Dermis microvascular lymphatic vessel endothelial cell (primary cell): ENCODE measurements around the gene FBXW10. TPM values are rescaled to one million over a fixed set of nuclear protein-coding genes. Genes with fewer than 3 reads are reported as not detected.
"Not testable (repeated sequence)": the region's sequence is repeated elsewhere in the genome, so short reads cannot be mapped to it uniquely, and the experiment has no call there.

Experiments used
- DNase-seq, 2 donors: peaks; one replicate each; pipeline versions ENCODE4 v3.0.0 to v3.0.0-alpha.2; 2010; ENCODE audit warnings: low read depth in 2 of 2
- total RNA-seq: library from RNA; depleted of rRNA; stranded (reverse); fragments of >200 nt; gene quantifications from 2 replicates; pipeline ENCODE4 v1.2.1, GENCODE V29; 2014

FBXW10 gene, protein sequence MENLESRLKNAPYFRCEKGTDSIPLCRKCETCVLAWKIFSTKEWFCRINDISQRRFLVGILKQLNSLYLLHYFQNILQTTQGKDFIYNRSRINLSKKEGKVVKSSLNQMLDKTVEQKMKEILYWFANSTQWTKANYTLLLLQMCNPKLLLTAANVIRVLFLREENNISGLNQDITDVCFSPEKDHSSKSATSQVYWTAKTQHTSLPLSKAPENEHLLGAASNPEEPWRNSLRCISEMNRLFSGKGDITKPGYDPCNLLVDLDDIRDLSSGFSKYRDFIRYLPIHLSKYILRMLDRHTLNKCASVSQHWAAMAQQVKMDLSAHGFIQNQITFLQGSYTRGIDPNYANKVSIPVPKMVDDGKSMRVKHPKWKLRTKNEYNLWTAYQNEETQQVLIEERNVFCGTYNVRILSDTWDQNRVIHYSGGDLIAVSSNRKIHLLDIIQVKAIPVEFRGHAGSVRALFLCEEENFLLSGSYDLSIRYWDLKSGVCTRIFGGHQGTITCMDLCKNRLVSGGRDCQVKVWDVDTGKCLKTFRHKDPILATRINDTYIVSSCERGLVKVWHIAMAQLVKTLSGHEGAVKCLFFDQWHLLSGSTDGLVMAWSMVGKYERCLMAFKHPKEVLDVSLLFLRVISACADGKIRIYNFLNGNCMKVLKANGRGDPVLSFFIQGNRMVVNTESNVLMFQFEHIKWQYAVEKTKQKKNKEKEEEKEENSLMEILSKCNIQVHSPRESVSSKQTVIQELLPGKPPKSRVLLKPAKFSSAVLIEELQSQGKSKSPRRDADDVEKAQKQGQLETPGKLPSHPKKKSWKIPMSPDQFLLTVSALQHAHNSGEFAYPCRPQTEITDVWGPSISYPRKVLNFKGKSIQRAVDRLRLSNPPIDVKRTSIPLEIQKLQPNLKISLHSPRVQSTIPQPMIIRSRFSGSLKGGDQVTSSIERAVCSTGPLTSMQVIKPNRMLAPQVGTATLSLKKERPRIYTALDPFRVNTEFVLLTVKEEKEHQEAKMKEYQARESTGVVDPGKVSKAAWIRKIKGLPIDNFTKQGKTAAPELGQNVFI
- total RNA-seq = under 0.01 TPM in 1 of 2 replicates, not detected in the other

DNA sequence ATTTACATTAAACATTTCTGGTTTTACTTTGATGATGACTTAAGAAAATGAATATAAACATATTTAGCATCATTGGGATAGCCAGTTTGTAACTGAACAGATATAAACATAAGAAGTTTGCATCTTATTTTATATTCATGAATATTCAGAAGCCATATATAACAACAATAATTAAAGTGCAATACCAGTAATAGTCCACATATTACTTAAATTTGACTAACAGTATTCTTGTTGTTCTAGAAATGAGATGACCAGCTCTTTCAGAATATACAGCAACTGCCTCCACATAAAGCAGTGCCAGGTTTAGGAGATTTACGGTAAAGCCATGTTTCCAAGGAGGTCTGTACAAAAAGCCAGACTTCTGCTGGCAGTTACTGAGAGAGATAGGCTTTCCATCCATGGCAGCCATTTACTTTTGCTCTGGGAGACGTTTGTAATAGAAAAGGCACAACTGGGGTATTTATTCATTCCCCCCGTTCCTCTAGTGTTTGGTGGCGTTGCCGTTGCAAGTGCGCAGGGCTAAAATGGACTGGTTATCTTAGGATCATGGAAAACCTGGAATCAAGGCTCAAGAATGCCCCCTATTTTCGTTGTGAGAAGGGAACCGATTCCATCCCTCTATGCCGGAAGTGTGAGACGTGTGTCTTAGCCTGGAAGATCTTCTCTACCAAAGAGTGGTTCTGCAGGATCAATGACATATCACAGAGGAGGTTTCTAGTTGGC lies at the start of gene FBXW10:
FBXW10 (plus strand) TSS at position 356 of the 723 bp plus-strand sequence; CDS start at position 547, 191 bp downstream.
- not testable (repeated sequence) for DNase-seq

DNA sequence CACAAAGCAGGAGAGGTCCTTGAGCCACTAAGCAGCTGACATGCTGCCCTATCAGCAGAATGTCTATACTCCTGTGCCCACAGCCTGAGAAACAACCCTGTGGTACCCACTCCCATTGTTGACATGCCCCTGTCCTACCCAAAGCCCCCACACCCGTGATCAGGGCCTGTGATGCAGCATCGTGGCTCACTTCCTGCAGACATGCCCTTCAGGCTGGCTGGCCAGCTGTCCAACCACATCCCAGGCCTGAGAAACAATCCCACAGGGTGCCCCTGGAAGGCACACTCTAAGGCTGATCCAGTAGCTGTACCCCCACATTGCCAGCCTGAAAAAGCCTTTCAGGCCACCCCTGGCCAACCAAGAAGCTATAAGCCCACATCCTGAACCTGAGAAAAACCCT lies 48.7 kb upstream of the FBXW10 start:
- not testable (repeated sequence) for DNase-seq

DNA sequence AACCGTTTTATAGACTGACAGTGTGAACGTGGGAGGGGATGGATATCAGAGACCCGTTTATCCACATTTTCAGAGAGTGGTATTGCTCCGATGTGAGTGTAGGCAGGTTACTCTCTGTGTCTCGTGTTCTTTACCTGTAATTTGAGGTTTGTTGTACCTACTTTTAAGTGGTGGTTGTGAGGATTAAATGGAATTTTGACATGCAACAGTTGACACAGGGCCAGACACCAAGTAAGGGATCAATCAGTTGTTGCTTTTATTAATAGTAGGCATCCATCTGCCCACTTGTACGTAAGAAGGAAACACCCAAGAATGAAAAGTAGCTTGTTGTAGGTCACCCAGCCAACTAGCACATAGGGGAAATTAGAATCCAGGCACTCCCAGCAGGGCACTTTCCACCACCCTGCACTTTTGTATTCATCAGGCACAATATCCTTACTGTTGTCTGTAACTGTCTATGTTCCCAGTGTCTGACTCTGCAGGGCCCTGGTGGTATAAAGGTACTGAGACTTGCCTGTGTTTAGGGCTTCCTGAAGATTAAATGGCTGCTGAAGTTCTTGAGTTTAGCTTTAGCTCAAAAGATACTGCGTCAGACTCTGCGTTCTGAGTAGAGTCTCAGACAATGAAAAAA lies 45.3 kb upstream of the FBXW10 start:
- DNase-seq = not testable (repeated sequence)

DNA sequence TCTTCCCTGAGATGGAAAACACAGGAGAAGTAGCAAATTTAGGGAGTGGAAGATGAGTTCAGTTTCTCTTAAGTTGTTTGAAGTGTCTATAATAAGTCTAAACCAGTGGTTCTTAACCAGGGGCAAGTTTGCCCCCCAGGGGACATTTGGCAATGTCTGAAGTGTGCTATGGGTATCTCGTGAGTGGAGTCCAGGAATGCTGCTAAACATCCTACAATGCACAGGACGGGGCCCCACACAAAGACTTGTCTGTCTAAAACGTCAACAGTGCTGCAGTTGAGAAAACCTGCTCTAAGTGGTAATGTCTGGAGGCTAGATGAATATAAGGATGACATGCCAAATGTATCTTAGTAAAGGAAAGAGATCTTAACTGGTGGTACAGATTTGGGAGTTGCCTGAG lies 37.9 kb upstream of the FBXW10 start:
- DNase-seq = not testable (repeated sequence)

DNA sequence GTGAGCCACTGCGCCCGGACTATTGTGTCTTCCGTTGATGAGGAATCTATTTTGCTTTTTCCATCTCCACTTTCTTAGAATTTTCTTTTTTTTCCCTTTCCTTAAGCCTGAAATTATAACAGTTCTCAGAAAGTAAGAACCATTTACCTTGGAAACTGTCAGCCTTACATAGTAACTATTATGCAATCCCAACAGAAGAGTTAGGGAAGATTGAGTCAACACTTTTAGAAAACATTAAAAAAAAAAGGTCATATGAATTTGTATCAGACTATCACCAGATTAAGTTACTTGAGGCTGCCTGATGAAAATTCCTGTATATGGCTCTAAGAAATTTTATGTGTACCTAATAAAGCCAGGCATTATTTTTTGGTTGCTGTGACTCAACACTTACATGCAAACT lies 35.6 kb upstream of the FBXW10 start:
- not testable (repeated sequence) for DNase-seq

DNA sequence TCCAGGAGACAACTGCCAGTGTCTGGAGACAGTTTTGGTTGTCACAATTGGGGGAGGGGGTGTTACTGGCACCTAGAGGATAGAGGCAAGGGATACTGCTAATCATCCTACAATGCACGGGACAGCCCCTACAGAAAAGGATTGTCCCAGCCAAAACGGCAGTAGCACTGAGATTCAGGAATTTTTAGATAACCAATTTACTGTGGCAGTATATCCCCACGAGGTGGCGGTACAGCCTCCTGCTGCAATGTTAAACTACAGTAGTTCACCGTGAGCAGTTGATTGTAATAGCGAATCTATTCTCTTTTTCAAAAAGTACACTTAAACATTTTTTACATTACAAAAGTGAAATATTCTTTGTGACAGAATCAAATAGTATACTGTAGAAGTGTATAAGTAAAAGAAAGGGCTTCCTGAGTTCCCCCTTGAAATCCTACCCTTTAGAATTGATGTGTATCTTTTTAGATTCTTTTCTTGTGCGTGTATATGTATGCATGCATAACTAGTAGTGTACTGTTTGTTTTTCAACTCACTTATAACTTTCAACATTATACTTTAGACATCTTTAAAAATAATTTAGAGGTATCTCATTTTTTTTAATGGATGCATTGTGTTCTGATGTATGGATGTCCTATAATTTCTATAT lies 31.4 kb upstream of the FBXW10 start:
- DNase-seq = peak; percentile 38 to 66

DNA sequence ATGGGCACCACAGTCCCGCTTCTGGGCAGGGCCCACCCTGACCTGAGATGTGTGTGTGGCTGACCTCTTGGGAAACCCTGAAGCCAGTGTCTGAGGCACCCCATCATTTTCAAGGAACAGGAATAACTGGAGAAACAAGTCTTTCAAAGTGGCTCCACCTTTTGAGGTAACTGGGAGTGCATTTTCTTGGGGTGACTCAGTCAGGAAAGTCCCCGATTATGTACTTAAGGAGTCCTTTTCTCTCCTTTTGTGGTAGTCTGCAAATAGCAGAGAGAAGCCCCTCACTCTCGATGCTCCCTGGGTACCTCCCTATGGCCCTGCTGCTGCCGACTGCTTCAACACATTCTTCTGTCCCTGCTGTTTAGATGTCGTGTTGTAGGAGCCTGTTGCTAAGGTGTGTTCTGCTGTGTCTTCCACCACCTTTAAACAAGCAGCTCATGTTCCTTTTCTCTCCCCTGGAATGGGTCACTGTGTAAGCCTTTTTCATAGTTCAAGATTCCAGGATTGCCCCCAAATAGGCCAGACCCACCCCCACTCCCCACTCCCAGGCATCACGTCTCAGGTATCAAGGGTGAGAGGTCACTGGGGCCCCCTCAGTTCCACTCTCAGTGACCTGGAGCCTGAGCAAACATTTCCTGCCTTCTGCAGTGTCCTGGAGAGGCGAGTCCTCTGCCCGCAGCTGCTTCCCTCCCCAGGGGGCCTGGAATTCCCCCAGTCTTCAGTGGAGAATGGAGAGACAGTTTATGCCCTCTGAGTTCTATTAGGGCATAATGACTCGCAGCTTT lies 25.0 kb upstream of the FBXW10 start:
- peak; percentile 17 to 59 for DNase-seq

DNA sequence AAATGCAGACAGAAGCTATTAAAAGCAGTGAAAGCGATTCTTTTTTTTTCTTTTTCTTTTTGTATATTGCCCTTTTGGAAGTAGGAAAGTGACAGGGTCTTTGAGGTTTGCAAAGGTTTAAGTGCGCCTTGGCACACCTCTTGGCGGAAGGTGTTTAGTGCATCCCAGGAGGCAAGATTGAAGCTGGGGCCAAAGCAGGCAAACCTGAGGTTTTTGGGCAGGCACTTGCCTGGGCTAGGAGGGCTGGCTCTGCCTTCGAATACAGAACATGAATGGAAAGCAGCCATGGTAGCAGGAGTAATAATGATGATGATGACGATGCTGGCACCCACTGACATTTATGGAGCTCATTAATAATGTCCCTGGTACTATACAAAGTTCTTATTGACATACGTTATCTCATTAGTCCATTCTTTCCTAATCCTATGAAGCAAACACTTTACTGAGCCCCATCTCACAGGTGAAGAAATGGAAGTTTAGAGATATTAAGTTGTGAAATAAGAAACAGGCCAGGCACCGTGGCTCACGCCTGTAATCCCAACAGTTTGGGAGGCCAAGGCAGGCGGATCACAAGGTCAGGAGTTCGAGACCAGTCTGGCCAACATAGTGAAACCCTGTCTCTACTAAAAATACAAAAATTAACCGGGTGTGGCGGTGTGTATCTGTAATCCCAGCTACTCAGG lies 24.3 kb upstream of the FBXW10 start:
- DNase-seq = not testable (repeated sequence)

DNA sequence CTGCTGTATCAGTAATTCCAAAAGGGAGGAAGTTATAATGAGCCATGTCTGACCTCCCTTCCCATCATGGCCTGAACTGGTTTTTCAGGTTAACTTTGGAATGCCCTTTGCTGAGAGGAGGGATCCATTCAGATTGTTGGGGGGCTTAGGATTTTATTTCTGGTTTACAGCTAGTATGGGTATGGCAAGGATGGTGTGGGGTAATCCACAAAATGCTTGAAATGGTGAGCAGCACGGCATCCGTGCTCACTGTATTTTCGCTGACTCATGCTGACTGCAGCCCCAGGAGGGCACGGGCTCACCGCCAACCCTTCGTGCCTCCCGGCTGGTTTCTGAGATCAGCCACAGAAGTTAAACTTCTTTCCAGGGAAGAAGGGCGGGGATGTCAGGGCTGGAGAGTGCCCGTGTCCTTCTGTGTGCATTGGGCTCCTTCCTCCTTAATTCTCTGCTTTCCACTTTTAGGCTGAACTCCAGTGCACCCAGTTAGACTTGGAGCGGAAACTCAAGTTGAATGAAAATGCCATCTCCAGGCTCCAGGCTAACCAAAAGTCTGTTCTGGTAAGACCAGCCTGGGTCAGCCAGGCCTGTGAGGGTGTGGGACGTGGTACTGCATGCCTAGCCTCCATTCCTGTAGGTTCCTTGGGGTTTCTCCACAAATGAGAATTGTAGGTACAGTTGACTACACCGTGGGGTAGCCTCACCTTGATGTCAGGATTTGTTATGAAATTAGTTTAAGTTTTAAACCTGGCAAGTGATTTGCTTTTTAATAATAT lies 21.9 kb upstream of the FBXW10 start:
- DNase-seq = not testable (repeated sequence)

DNA sequence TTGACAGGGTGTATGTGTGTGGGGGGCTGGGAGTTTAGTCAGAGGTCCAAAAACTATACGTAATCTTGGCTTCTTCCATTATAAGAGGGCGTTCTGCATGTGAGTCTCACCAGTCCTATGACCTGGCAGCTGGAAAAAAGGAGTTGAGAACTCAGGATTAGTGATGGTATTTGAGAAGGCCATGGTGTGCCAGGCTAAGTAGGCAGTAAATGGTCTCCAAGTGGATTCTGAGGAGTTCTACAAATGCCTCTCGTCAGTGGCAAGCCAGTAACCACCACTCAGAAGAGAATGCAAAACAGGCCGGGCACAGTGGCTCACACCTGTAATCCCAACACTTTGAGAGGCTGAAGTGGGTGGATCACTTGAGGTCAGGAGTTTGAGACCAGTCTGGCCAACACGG lies 21.2 kb upstream of the FBXW10 start:
- not testable (repeated sequence) for DNase-seq

DNA sequence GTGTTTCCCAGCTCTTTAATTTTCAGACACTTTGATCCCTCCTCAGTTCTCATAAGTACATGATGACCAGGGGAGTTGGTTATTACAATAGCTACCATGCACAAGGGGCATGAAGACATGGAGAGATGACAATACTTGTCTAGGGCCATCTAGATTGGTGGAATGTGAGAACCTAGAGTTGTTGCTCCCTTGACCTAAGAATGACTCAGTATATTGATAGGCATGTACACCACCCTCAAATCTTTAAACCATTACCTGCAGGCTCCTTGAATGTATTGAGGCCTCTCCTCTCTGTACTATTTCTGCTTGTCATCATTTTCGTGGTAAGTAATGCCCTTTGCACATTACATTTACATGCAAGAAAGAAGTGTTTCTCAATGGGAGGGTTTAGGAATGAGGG lies 20.3 kb upstream of the FBXW10 start:
- not testable (repeated sequence) for DNase-seq

DNA sequence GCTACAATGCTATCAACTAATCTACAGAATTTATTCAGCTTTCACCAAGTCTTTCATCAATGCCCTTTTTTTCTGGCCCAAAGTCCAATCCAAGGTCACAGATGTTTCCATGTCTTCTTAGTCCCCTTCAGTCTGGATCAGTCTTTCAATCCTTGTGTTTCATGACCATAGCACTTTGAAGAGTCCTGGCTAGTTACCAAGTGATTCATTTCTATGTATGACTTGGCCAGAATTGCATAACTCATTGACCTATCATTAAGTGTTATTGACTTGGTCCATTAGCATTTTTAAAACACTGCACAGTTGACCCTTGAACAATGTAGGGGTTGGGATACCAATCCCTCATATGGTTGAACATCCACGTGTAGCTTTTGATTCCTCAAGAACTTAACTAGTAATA lies 11.4 kb upstream of the FBXW10 start:
- DNase-seq = not testable (repeated sequence)

DNA sequence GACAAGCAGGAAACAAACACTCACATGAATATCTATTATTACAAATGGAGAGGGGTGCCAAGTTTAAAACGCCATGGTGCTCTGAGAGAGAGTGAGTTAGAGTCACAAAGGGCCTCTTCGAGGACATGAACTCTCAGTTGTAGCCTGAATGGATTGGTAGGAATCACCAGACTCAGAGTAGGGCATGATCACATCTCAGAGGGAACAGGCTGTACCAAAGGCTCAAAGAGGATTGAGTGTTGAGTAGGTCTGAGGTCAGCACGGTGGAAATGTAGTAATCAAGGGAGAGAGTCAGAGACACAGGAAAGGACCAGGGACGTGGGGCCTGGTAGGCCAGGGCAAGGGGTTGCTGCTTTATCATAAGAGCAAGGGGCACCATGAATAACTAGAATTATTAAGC lies 10.5 kb upstream of the FBXW10 start:
- not testable (repeated sequence) for DNase-seq

DNA sequence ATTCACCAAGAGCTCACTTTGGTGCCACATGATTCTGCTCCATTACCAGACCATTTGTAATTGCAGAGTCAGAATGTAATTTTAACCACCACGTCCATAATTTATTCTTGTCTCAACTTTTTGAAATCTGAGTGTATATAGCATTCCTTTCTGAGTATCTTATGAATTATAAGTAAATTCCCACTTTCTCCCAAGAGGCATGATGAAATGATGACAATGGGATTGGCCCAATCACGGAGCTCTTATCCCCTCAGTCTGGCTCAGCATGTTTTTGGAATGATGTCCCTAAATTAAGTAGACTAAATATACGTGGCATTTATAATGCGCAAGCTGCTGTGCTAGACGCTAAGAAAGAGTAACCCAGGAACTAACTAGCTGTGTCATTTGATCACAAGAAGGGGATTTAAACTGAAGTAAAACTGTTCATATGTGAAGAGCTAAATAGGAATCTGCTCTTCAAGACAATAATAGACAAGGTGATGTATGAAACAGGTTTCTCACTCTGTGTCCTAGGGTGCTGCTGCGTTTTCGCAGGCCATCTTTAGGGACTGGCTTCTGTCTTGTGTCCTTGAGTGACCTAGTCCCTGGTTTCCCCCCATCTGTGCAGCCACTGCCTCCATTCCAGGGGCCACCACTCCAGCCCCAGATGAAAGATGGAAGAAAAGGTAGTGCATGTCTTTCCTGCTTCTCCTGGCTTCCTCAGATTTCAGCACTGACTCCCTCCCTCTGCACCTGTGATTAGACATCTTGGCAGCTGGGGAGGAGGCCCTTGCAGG lies 4.0 kb upstream of the FBXW10 start:
- not testable (repeated sequence) for DNase-seq

DNA sequence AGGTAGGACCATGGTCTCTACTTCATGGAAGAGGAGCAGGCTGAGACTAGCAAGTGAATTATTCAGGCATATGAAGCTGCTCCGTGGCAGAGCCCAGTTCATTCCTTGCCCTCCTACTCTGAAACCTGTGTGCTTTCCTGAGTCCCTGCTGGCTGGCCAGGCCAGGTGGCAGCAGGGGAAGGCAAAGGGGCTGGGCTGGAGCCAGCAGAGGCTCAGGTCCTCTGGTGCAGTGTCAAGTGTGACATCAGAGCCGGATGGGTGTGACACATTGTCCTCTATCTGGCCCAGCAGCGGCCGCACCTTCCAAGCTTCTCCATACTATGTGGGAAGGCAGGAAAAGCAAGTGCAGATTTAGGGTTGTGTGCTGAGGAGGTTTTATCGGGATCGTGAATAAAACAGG lies 2.6 kb upstream of the FBXW10 start:
- not testable (repeated sequence) for DNase-seq

DNA sequence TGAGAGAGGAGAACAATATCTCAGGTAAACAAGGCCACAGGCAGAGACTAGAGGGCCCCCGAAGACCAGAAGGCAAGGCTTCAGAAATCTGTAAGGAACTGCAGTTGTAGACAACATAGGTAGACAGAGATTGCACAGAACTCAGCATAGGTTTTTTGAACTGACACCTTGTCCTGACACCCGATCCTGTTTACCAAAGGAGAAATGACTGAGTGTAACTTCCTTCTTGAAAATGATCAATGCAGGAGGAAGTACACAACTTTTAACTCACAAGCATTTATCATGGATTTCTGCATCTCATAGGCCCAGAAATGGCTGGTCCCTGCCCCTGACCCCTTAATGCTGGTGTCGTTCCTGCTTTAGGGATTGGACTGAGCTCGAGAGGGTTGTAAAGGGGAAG lies 872 bp downstream of the FBXW10 start:
- DNase-seq = not testable (repeated sequence)

DNA sequence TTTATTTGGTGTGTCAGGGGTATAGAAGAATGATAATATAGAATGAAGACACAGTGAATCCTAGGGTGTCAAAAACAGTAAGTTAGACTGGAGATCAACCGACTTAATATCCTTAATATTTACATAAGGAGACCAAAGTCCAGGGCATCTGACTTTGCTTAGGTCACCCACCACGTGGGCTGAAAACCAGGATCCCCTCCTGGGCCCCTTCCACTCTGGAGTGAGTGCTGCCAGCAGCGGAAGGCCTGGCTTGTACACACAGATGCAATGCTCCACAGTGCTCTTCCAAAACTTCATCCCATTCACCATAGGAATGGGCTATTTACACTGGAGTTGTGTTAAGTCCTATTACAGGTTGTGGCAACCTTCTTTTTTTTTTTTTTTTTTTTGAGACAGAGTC lies 2.7 kb downstream of the FBXW10 start:
- not testable (repeated sequence) for DNase-seq
